ENCODE measurements around the gene KREMEN1. TPM values are rescaled to one million over a fixed set of nuclear protein-coding genes. Genes with fewer than 3 reads are reported as not detected.

Gene KREMEN1
- total and polyA plus RNA-seq, 4 experiments from 2014 or later: not detected

GRCh38 chr22:29128891-29129807 lies 56.3 kb downstream of the KREMEN1 start:
- Mint-ChIP-seq H3K36me3 (no peaks in the 10 kb centered on the region), H3K27ac (no peak overlapping the region), H3K4me1 (no peaks in the 10 kb centered on the region), H3K9me3 (peaks cover 0 to 4% (median 2%) of the 10 kb centered on the region in 8 donors), H3K27me3 (peaks cover 0 to 4% of the 10 kb centered on the region in 2 donors), H3K4me3 (no peak overlapping the region)
- no peak for DNase-seq
- H3K27ac ChIP-seq (ENCODE audit: low read depth, low read length): no peak overlapping the region
- intact Hi-C loops (cut with micrococcal nuclease): no loop called here
- no peaks in the 10 kb centered on the region for H3K9me3 ChIP-seq (ENCODE audit: control insufficient read depth in 1 of 2, low read length in 2 of 2)
- no peaks in the 10 kb centered on the region for H3K27me3 ChIP-seq (ENCODE audit: insufficient read depth, low read length)
- no peaks in the 10 kb centered on the region for H3K4me1 ChIP-seq (ENCODE audit: insufficient read depth, low read length)
- no peaks in the 10 kb centered on the region for H3K36me3 ChIP-seq (ENCODE audit: insufficient read depth, low read length)
- ChIA-PET CTCF (ENCODE audit: partially characterized antibody) (interaction anchor here (1.0 kb wide), 1 partner anchor 12 kb away, joined by 3 read pairs; no protein-coding TSS in a partner anchor), POLR2A (ENCODE audit: partially characterized antibody) (no interaction called here)
- H3K4me3 ChIP-seq (ENCODE audit: low read length in 2 of 2): no peak overlapping the region

GRCh38 chr22:29129808-29130140 lies 56.9 kb downstream of the KREMEN1 start:
- Mint-ChIP-seq H3K4me3 (no peak overlapping the region), H3K9me3 (peaks cover 0 to 4% (median 3%) of the 10 kb centered on the region in 8 donors), H3K27ac (no peak overlapping the region), H3K36me3 (no peaks in the 10 kb centered on the region), H3K27me3 (peaks cover 4 to 8% of the 10 kb centered on the region in 2 donors), H3K4me1 (no peaks in the 10 kb centered on the region)
- no peaks in the 10 kb centered on the region for H3K4me1 ChIP-seq (ENCODE audit: insufficient read depth, low read length)
- no peak for DNase-seq
- POLR2A ChIA-PET (ENCODE audit: partially characterized antibody): no interaction called here
- H3K27ac ChIP-seq (ENCODE audit: low read depth, low read length): no peak overlapping the region
- no peaks in the 10 kb centered on the region for H3K9me3 ChIP-seq (ENCODE audit: control insufficient read depth in 1 of 2, low read length in 2 of 2)
- no peaks in the 10 kb centered on the region for H3K27me3 ChIP-seq (ENCODE audit: insufficient read depth, low read length)
- intact Hi-C loops (cut with micrococcal nuclease): no loop called here
- no peaks in the 10 kb centered on the region for H3K36me3 ChIP-seq (ENCODE audit: insufficient read depth, low read length)
- CTCF ChIA-PET (ENCODE audit: partially characterized antibody): no interaction called here
- no peak overlapping the region for H3K4me3 ChIP-seq (ENCODE audit: low read length in 2 of 2)

- H3K36me3 Mint-ChIP-seq: no peaks in the 10 kb centered on the region
- no peak for DNase-seq
- CTCF ChIA-PET (ENCODE audit: partially characterized antibody): interaction anchor here (1.1 kb wide), 1 partner anchor 24 kb away, joined by 3 read pairs; no protein-coding TSS in a partner anchor
- Histone ChIP-seq H3K27me3 (ENCODE audit: insufficient read depth, low read length) (no peaks in the 10 kb centered on the region), H3K36me3 (ENCODE audit: insufficient read depth, low read length) (no peaks in the 10 kb centered on the region), H3K9me3 (ENCODE audit: control insufficient read depth in 1 of 2, low read length in 2 of 2) (no peaks in the 10 kb centered on the region), H3K4me1 (ENCODE audit: insufficient read depth, low read length) (no peaks in the 10 kb centered on the region), H3K27ac (ENCODE audit: low read depth, low read length) (no peak overlapping the region), H3K4me3 (ENCODE audit: low read length in 2 of 2) (no peak overlapping the region)
- no peak overlapping the region for H3K27ac Mint-ChIP-seq
- peaks cover 0 to 4% (median 3%) of the 10 kb centered on the region in 8 donors for H3K9me3 Mint-ChIP-seq
- no peak overlapping the region for H3K4me3 Mint-ChIP-seq
- no peaks in the 10 kb centered on the region for H3K4me1 Mint-ChIP-seq
- intact Hi-C loops (cut with micrococcal nuclease): no loop called here
- H3K27me3 Mint-ChIP-seq: peaks cover 4 to 8% of the 10 kb centered on the region in 2 donors
- POLR2A ChIA-PET (ENCODE audit: partially characterized antibody): no interaction called here
Measured at GRCh38 chr22:29130476-29130875, 57.6 kb downstream of the KREMEN1 start.

GRCh38 chr22:29133603-29134133 lies 60.8 kb downstream of the KREMEN1 start:
- Histone ChIP-seq H3K4me1 (ENCODE audit: insufficient read depth, low read length) (no peaks in the 10 kb centered on the region), H3K4me3 (ENCODE audit: low read length in 2 of 2) (no peak overlapping the region), H3K36me3 (ENCODE audit: insufficient read depth, low read length) (no peaks in the 10 kb centered on the region), H3K9me3 (ENCODE audit: control insufficient read depth in 1 of 2, low read length in 2 of 2) (no peaks in the 10 kb centered on the region), H3K27ac (ENCODE audit: low read depth, low read length) (no peak overlapping the region), H3K27me3 (ENCODE audit: insufficient read depth, low read length) (no peaks in the 10 kb centered on the region)
- Mint-ChIP-seq H3K4me3 (no peak overlapping the region), H3K4me1 (no peaks in the 10 kb centered on the region), H3K27ac (peak overlapping the region in 1 of 7 donors; percentile 72), H3K36me3 (no peaks in the 10 kb centered on the region), H3K9me3 (peaks cover 0 to 4% (median 3%) of the 10 kb centered on the region in 8 donors), H3K27me3 (peaks cover 9 to 18% of the 10 kb centered on the region in 2 donors)
- ChIA-PET CTCF (ENCODE audit: partially characterized antibody) (interaction anchor here (1.4 kb wide), 1 partner anchor 16 kb away, joined by 4 read pairs; no protein-coding TSS in a partner anchor), POLR2A (ENCODE audit: partially characterized antibody) (no interaction called here)
- DNase-seq: no peak
- intact Hi-C loops (cut with micrococcal nuclease): no loop called here

- ChIA-PET POLR2A (ENCODE audit: partially characterized antibody) (no interaction called here), CTCF (ENCODE audit: partially characterized antibody) (no interaction called here)
- Histone ChIP-seq H3K4me3 (ENCODE audit: low read length in 2 of 2) (no peak overlapping the region), H3K4me1 (ENCODE audit: insufficient read depth, low read length) (no peaks in the 10 kb centered on the region), H3K27ac (ENCODE audit: low read depth, low read length) (no peak overlapping the region), H3K27me3 (ENCODE audit: insufficient read depth, low read length) (no peaks in the 10 kb centered on the region), H3K36me3 (ENCODE audit: insufficient read depth, low read length) (no peaks in the 10 kb centered on the region), H3K9me3 (ENCODE audit: control insufficient read depth in 1 of 2, low read length in 2 of 2) (no peaks in the 10 kb centered on the region)
- intact Hi-C loops (cut with micrococcal nuclease): no loop called here
- H3K27me3 Mint-ChIP-seq: peaks cover 9 to 18% of the 10 kb centered on the region in 2 donors
- no peaks in the 10 kb centered on the region for H3K4me1 Mint-ChIP-seq
- H3K4me3 Mint-ChIP-seq: no peak overlapping the region
- H3K36me3 Mint-ChIP-seq: no peaks in the 10 kb centered on the region
- no peak overlapping the region for H3K27ac Mint-ChIP-seq
- H3K9me3 Mint-ChIP-seq: peaks cover 0 to 4% (median 3%) of the 10 kb centered on the region in 8 donors
- DNase-seq: no peak
Measured at GRCh38 chr22:29134448-29134847, 61.6 kb downstream of the KREMEN1 start.

- peaks cover 0 to 4% (median 3%) of the 10 kb centered on the region in 8 donors for H3K9me3 Mint-ChIP-seq
- H3K4me1 Mint-ChIP-seq: no peaks in the 10 kb centered on the region
- DNase-seq: no peak
- H3K4me3 Mint-ChIP-seq: no peak overlapping the region
- H3K9me3 ChIP-seq (ENCODE audit: control insufficient read depth in 1 of 2, low read length in 2 of 2): no peaks in the 10 kb centered on the region
- H3K27me3 ChIP-seq (ENCODE audit: insufficient read depth, low read length): no peaks in the 10 kb centered on the region
- no peak overlapping the region for H3K27ac ChIP-seq (ENCODE audit: low read depth, low read length)
- no peak overlapping the region for H3K27ac Mint-ChIP-seq
- H3K36me3 Mint-ChIP-seq: no peaks in the 10 kb centered on the region
- POLR2A ChIA-PET (ENCODE audit: partially characterized antibody): no interaction called here
- H3K27me3 Mint-ChIP-seq: peaks cover 9 to 20% of the 10 kb centered on the region in 2 donors
- no peaks in the 10 kb centered on the region for H3K36me3 ChIP-seq (ENCODE audit: insufficient read depth, low read length)
- H3K4me3 ChIP-seq (ENCODE audit: low read length in 2 of 2): no peak overlapping the region
- CTCF ChIA-PET (ENCODE audit: partially characterized antibody): interaction anchor here (1.4 kb wide), 1 partner anchor 17 kb away, joined by 3 read pairs; no protein-coding TSS in a partner anchor
- H3K4me1 ChIP-seq (ENCODE audit: insufficient read depth, low read length): no peaks in the 10 kb centered on the region
- intact Hi-C loops (cut with micrococcal nuclease): no loop called here
Measured at GRCh38 chr22:29136782-29137700, 64.2 kb downstream of the KREMEN1 start.
